ENCODE measurements around the gene CCDC73.

DNA sequence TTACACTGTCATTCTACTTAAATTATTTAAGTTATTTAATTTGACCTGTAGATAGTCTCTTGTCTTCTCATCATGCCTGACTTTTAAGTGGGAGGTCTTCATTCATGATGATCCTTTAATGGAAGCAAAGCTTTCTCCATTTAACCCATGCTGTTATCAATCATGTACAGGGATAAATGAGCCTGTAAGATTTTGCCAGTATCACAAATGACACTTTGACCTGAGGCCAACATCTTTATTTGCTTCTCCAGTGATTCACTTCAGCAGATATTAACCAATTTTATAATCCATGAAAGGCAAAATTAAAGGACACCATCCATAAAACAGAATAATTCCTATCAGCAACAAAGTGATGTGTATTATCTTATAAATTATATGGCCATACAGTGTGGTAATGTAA is 7.7 kb downstream of the CCDC73 start:
- TF ChIP-seq, protein P1, sequence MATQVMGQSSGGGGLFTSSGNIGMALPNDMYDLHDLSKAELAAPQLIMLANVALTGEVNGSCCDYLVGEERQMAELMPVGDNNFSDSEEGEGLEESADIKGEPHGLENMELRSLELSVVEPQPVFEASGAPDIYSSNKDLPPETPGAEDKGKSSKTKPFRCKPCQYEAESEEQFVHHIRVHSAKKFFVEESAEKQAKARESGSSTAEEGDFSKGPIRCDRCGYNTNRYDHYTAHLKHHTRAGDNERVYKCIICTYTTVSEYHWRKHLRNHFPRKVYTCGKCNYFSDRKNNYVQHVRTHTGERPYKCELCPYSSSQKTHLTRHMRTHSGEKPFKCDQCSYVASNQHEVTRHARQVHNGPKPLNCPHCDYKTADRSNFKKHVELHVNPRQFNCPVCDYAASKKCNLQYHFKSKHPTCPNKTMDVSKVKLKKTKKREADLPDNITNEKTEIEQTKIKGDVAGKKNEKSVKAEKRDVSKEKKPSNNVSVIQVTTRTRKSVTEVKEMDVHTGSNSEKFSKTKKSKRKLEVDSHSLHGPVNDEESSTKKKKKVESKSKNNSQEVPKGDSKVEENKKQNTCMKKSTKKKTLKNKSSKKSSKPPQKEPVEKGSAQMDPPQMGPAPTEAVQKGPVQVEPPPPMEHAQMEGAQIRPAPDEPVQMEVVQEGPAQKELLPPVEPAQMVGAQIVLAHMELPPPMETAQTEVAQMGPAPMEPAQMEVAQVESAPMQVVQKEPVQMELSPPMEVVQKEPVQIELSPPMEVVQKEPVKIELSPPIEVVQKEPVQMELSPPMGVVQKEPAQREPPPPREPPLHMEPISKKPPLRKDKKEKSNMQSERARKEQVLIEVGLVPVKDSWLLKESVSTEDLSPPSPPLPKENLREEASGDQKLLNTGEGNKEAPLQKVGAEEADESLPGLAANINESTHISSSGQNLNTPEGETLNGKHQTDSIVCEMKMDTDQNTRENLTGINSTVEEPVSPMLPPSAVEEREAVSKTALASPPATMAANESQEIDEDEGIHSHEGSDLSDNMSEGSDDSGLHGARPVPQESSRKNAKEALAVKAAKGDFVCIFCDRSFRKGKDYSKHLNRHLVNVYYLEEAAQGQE (IDR thresholded peaks at IDR 0.05): no peak
- TF ChIP-seq, protein P2, sequence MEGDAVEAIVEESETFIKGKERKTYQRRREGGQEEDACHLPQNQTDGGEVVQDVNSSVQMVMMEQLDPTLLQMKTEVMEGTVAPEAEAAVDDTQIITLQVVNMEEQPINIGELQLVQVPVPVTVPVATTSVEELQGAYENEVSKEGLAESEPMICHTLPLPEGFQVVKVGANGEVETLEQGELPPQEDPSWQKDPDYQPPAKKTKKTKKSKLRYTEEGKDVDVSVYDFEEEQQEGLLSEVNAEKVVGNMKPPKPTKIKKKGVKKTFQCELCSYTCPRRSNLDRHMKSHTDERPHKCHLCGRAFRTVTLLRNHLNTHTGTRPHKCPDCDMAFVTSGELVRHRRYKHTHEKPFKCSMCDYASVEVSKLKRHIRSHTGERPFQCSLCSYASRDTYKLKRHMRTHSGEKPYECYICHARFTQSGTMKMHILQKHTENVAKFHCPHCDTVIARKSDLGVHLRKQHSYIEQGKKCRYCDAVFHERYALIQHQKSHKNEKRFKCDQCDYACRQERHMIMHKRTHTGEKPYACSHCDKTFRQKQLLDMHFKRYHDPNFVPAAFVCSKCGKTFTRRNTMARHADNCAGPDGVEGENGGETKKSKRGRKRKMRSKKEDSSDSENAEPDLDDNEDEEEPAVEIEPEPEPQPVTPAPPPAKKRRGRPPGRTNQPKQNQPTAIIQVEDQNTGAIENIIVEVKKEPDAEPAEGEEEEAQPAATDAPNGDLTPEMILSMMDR (IDR thresholded peaks at IDR 0.05; ENCODE audit: low read depth, low read length, missing input control): no peak
- TF ChIP-seq GABPA (IDR thresholded peaks at IDR 0.05 in 1 of 2, conservative IDR thresholded peaks at IDR 0.05 in 1 of 2) (no peak), YY1 (IDR thresholded peaks at IDR 0.05) (no peak), HNF4G (IDR thresholded peaks at IDR 0.05) (no peak), EGR1 (IDR thresholded peaks at IDR 0.05; ENCODE audit: low read depth in 2 of 2) (no peak), TAF1 (conservative IDR thresholded peaks at IDR 0.05) (no peak), FOXA2 (IDR thresholded peaks at IDR 0.05) (no peak), NR2F2 (IDR thresholded peaks at IDR 0.05) (no peak), FOXA1 (IDR thresholded peaks at IDR 0.05) (no peak)
- TF ChIP-seq, protein P3, sequence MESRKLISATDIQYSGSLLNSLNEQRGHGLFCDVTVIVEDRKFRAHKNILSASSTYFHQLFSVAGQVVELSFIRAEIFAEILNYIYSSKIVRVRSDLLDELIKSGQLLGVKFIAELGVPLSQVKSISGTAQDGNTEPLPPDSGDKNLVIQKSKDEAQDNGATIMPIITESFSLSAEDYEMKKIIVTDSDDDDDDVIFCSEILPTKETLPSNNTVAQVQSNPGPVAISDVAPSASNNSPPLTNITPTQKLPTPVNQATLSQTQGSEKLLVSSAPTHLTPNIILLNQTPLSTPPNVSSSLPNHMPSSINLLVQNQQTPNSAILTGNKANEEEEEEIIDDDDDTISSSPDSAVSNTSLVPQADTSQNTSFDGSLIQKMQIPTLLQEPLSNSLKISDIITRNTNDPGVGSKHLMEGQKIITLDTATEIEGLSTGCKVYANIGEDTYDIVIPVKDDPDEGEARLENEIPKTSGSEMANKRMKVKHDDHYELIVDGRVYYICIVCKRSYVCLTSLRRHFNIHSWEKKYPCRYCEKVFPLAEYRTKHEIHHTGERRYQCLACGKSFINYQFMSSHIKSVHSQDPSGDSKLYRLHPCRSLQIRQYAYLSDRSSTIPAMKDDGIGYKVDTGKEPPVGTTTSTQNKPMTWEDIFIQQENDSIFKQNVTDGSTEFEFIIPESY (IDR thresholded peaks at IDR 0.05): no peak
- TF ChIP-seq, protein P4, sequence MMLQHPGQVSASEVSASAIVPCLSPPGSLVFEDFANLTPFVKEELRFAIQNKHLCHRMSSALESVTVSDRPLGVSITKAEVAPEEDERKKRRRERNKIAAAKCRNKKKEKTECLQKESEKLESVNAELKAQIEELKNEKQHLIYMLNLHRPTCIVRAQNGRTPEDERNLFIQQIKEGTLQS (IDR thresholded peaks at IDR 0.05): no peak
